GM19193 (cell line): ENCODE data around the gene LRP10.

Experiments used
- POLR2A ChIP-seq: IDR thresholded peaks from 4 replicates; pipeline ENCODE4 v1.6.1; 2011; ENCODE audit not compliant: insufficient read depth, insufficient read length; ENCODE audit errors: extremely low read depth

Gene LRP10

DNA sequence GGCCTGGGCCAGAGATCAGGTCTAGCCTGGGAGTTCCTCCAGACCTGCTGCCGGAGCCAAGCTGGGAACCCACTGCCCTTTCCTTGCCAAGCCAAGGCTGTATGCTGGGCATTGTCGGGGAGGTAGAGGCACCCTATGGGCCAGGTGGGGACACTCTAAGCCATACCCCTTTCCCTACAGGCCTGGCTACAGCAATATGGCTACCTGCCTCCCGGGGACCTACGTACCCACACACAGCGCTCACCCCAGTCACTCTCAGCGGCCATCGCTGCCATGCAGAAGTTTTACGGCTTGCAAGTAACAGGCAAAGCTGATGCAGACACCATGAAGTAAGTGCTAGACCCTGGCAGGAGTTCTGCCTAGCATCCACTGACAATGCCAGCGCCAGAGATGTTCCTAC is 30.2 kb upstream of the LRP10 start:
- no peak for TF ChIP-seq POLR2A

GRCh38 chr14:22841769-22842168 is 29.8 kb upstream of the LRP10 start:
- no peak for TF ChIP-seq POLR2A

DNA sequence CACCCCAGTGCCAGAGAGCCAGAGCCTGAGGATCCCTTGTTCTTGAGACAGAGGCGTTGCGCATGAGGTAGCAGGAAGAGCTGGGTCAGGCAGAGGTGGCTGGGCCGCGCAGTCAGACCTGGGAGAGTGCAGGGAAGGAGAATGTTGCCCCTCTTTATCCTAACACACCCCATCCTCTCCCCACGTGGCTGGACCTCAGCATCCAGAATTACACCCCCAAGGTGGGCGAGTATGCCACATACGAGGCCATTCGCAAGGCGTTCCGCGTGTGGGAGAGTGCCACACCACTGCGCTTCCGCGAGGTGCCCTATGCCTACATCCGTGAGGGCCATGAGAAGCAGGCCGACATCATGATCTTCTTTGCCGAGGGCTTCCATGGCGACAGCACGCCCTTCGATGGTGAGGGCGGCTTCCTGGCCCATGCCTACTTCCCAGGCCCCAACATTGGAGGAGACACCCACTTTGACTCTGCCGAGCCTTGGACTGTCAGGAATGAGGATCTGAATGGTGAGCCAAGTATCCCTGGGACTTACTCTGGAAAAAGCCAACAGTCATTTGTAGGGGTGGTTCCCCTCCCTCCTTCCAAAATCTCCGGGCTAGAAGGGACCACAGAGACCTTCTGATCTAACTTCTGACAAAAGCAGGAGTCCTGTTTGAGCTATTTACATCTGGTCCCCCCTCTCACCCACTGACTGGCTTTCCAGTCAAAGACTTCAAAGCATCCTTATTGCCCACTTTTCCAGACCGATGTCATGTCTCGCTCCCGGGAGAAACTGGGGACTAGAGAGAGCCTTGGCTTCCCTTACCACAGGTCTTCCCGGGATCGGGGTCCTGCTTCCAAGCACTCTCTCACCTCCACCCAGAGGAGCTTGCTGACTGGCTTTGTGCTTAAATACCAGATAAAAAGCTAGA is 29.1 kb upstream of the LRP10 start:
- no peak for TF ChIP-seq POLR2A

- no peak for TF ChIP-seq POLR2A
Measured at GRCh38 chr14:22843123-22843925, 28.2 kb upstream of the LRP10 start.

GRCh38 chr14:22844221-22845102 is 27.1 kb upstream of the LRP10 start:
- no peak for TF ChIP-seq POLR2A

GRCh38 chr14:22845103-22845394 is 26.5 kb upstream of the LRP10 start:
- no peak for TF ChIP-seq POLR2A

DNA sequence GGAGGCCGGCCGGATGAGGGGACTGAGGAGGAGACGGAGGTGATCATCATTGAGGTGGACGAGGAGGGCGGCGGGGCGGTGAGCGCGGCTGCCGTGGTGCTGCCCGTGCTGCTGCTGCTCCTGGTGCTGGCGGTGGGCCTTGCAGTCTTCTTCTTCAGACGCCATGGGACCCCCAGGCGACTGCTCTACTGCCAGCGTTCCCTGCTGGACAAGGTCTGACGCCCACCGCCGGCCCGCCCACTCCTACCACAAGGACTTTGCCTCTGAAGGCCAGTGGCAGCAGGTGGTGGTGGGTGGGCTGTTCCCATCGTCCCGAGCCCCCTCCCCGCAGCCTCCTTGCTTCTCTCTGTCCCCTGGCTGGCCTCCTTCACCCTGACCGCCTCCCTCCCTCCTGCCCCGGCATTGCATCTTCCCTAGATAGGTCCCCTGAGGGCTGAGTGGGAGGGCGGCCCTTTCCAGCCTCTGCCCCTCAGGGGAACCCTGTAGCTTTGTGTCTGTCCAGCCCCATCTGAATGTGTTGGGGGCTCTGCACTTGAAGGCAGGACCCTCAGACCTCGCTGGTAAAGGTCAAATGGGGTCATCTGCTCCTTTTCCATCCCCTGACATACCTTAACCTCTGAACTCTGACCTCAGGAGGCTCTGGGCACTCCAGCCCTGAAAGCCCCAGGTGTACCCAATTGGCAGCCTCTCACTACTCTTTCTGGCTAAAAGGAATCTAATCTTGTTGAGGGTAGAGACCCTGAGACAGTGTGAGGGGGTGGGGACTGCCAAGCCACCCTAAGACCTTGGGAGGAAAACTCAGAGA is 25.5 kb upstream of the LRP10 start:
- no peak for TF ChIP-seq POLR2A

- TF ChIP-seq POLR2A = no peak
Measured at GRCh38 chr14:22846811-22847307, 24.7 kb upstream of the LRP10 start.

DNA sequence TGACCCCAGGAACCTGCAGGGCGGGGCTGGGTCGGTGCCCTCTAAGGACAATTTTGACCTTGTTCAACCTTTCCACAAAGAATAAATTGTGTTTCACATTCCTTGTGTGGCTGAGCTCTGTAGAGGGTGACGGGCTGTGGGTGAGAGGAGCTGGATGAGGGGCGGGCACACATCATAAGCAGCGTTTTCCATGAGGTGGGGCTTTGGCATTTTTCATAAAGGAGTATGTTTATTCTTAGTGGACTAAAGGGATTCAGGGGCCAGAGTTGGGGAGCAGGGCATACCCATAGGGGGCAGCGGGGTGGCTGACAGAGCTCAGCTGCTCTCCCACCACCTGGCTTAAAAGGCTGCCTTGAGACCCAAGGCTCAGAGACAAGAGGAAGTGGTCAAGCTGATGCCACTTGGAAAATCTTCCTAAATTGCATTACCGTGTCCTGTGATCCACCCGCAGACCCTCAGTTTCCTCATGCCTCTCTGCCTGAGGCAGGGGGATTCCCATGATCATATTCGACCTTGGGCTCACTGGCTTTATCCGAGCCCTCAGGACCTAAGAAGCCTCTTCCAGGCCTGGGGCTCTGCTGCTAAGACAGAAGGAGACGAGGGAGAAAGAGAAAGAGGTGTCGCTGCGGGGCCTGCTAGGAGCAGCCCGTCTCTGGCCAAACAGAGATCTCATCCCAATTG is 23.7 kb upstream of the LRP10 start:
- no peak for TF ChIP-seq POLR2A

GRCh38 chr14:22848351-22849164 is 23.0 kb upstream of the LRP10 start:
- TF ChIP-seq POLR2A = no peak

- no peak for TF ChIP-seq POLR2A
Measured at GRCh38 chr14:22849212-22849819, 22.2 kb upstream of the LRP10 start.
